GM18526 (cell line): ENCODE results near the gene PRKAR2A.
A peak's percentile ranks its signal among the peaks of the same experiment; 100 is the strongest.

Source experiments
- POLR2A ChIP-seq: IDR thresholded peaks from 3 replicates; pipeline ENCODE4 v1.6.1; 2011; ENCODE audit not compliant: insufficient read length; ENCODE audit errors: extremely low read depth

PRKAR2A gene

GRCh38 chr3:48743773-48744172 is 103.9 kb downstream of the PRKAR2A start:
- no peak for TF ChIP-seq POLR2A

DNA sequence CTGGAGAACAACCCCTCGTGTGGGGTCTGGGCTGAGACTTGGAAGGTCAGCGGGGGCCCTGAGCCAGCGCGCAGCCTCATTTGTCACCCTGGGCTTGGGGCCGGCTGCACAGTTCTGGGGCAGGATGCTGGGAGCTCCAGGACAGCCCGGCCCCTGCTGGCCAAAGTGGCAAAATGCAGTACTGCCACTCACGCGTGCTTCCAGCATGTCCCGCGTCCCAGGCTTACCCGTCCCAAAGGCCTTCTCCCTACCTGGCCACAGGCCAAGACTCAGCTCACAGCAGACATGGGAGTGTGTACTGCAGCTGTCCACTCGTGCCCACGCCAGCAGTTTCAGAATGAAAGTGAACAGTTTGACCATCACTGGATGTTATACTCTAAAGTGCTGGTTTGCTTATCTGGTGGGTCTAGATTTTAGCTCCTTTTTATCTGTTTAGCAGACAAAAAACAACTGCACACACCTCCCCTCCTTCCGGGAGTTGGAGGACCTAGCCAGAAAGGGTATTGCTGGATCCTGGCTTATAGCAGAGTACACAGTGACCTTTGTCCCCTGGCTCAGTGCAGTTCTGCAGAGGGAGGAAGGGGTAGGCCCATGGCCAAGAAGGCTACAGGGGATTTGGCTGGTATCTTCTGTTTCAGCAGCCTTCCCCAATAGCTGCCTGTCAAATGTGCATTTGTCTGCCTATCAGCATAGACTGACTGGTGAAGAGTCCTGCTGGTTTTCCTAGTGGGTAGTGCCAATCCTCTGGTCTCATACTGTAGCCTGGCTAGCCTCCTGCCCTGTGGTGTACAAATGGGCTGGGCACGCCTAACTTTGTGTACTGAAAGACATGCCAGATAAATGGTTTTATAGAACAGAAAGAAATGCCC is 107.5 kb downstream of the PRKAR2A start:
- TF ChIP-seq POLR2A, result no peak

- TF ChIP-seq POLR2A, result no peak
These were observed 108.1 kb downstream of the PRKAR2A start for GRCh38 chr3:48739617-48739954.

DNA sequence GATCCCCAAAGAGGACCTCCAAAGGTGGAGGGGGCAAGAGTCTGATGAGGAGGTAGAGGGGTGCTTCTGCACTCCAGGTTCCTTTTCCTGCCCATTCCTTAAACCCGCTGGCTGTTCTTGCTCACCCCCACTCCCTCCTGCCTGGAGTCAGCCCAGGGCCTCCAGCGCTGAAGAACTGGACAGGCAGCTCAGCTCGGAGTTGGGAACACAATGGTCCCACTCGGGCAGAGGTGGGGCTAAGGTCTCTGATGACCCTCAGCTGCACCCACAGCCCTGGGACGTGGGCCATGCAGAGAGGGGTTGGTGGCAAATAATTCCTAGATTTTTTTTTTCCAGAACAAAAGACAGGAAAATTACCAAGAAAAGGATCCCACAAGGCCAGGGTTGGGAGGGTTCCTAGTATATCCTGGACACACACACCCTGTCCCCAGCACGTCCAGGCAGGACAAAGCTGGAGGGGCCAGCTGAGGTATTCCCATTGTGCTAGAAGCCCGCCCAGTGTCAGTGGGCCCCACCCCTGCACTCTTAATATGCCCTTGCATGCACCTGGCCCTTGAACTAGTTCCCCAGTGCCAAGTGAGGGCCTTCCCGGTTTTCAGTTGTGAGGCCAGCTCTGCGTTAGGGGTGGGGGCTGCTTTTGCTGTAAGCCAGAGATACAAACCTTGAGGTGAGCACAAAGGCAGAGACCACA is 108.6 kb downstream of the PRKAR2A start:
- TF ChIP-seq POLR2A, result no peak

- no peak for TF ChIP-seq POLR2A
These were observed 109.5 kb downstream of the PRKAR2A start for GRCh38 chr3:48738144-48738536.

- no peak for TF ChIP-seq POLR2A
These were observed 120.2 kb downstream of the PRKAR2A start for GRCh38 chr3:48727511-48727910.

- TF ChIP-seq POLR2A, result no peak
These were observed 123.9 kb downstream of the PRKAR2A start for GRCh38 chr3:48723725-48724124.

- TF ChIP-seq POLR2A, result peak; percentile 79
These were observed 130.5 kb downstream of the PRKAR2A start, which contains the start of gene IP6K2 for GRCh38 chr3:48716982-48717746. Gene IP6K2 (minus strand): TSS chr3:48717221. CDS start chr3:48695291, 21,930 bp downstream.

GRCh38 chr3:48716508-48716981 is 131.1 kb downstream of the PRKAR2A start:
- TF ChIP-seq POLR2A, result no peak

DNA sequence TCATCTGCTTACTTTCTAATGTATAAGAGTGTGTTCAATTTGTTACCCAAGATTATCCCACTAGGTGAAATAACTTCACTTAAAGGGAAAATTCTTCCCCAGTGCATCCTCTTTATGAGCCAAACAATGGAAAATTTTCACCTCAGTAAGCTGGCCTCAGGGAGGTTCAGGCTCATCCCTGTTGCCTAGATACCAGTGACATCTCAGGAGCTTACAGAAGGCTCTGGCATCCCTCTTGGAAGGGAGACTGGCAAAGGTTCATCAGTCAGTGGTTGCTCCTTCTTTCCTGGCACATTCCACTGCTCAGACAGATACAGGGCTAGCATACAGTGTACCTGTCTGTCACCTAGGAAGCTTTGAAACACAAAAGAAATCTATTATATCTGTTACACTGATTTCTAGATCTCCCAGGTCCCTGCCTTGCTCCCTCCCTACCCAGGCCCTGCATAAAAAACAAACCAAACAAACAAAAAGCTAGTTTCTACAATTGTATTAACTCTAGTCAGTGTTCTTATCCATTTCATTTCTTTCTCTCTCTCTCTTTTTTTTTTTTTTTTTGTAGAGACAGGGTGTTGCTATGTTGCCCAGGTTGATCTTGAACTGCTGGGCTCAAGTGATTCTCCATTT is 132.4 kb downstream of the PRKAR2A start:
- no peak for TF ChIP-seq POLR2A

DNA sequence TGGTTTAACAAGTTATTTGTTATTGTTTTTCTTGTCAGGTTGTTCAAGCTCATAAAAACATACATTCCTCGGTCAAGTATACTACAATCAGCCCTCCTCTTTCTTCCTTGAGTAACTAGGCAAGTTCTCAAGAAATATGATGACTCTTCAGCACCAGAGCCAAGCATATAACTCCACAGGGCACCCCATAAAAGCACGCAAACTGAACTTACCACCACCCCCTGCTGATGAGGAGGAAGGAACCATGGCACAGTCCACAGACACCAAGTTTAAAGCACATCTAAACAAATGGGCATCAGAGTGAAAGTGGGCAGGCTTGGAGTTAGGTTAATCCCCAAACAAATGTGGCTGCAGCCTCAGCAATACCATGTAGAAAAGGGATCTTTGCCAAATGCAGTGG is 135.9 kb downstream of the PRKAR2A start:
- no peak for TF ChIP-seq POLR2A

DNA sequence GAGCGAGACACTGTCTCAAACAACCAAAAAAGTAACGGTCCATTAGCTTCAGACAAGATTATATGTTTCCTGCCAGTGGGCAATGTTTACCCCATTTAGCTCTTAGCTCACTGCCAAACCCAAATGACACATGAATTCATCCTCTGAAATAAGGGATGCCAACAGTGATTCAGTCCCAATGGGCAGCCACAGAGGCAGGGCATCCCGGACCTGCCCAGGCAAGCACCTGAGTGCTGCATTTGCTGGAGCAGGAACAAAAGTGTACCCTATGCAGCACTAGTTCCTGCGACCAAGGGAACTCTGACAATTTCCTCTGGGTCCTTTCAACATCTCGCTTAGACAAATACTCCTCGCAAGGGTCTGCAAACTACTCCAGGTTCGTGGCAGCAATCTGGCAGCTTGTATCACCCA is 138.6 kb downstream of the PRKAR2A start:
- no peak for TF ChIP-seq POLR2A

- TF ChIP-seq POLR2A, result no peak
These were observed 139.2 kb downstream of the PRKAR2A start for GRCh38 chr3:48708481-48708889.

DNA sequence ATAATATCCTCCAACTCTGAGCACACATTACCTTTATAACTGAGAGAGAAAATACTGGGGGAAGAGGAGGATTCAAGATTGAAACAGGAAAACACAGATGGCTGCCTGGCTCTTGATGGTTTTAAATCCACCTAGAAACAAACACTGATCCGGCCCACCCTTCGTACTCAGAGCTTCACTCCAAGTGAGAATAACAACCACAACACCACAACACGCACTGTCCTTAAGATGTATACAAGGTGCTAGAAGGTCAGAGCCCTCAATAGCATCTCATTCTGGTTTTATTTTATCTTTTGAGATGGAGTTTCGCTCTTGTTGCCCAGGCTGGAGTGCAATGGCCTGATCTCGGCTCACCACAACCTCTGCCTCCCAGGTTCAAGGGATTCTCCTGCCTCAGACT is 140.5 kb downstream of the PRKAR2A start:
- TF ChIP-seq POLR2A, result no peak

- TF ChIP-seq POLR2A, result no peak
These were observed 145.3 kb downstream of the PRKAR2A start for GRCh38 chr3:48702320-48702920.
